DOHH2 (cell line): ENCODE results near the gene SUOX.

ENCODE experiments used
- CTCF ChIP-seq: fragments of 200-600 bp; sonication (generic); IDR thresholded peaks from one replicate; pipeline ENCODE4 v1.5.1; 2014; ENCODE audit warnings: antibody characterized with exemption, mild to moderate bottlenecking, low read depth, low read length; ENCODE audit not compliant: poor library complexity, severe bottlenecking
- EZH2phosphoT487 ChIP-seq: fragments of 200-600 bp; sonication (generic); IDR thresholded peaks from 2 replicates; pipeline ENCODE4 v1.6.1; 2017; ENCODE audit warnings: borderline replicate concordance, mild to moderate bottlenecking, antibody characterized with exemption, low read length, moderate library complexity, mixed read lengths

- TF ChIP-seq CTCF, result no peak
- TF ChIP-seq EZH2phosphoT487, result no peak
These were observed 16.4 kb downstream of the SUOX start for GRCh38 chr12:56013482-56013881.
